HFF-Myc (cell line): ENCODE results near the gene CFAP77.

Experiments
- DNase-seq: peaks from one replicate; pipeline ENCODE4 v3.0.0-alpha.2; 2011; ENCODE audit warnings: low read depth; ENCODE audit errors: extremely low read depth
- H3K4me3 ChIP-seq: replicated peaks from 2 replicates; pipeline ENCODE4 v1.5.1; 2011; ENCODE audit warnings: low read depth, mild to moderate bottlenecking, control low read depth, low read length
- CTCF ChIP-seq: IDR thresholded peaks from 2 replicates; pipeline ENCODE4 v1.5.1; 2012; ENCODE audit warnings: mild to moderate bottlenecking, low read depth, low read length, control low read depth; ENCODE audit errors: missing control alignments

CFAP77 gene

DNA sequence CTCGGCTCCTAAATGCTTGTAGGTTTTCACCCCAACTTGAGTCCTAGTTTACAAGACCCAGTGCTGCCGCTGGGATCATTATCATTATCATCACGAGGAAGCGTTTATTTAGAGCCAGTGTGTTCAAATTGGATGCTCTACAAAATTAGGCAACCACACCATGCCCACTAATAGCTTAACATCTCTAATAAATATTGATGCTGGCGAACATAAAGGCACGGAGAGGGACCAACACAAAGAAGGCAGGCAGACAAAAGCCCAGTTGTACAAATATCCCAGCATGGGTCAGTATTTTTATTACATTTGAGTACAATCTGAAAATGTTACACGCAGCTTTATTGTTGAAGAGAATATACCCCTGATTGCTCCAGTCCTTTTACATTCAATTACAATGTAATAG lies 4.7 kb downstream of the CFAP77 start:
- H3K4me3 ChIP-seq = no peak overlapping the region
- TF ChIP-seq CTCF = no peak
- no peak for DNase-seq

GRCh38 chr9:132415181-132415580 lies 5.2 kb downstream of the CFAP77 start:
- no peak overlapping the region for H3K4me3 ChIP-seq
- TF ChIP-seq CTCF = no peak
- DNase-seq = no peak

DNA sequence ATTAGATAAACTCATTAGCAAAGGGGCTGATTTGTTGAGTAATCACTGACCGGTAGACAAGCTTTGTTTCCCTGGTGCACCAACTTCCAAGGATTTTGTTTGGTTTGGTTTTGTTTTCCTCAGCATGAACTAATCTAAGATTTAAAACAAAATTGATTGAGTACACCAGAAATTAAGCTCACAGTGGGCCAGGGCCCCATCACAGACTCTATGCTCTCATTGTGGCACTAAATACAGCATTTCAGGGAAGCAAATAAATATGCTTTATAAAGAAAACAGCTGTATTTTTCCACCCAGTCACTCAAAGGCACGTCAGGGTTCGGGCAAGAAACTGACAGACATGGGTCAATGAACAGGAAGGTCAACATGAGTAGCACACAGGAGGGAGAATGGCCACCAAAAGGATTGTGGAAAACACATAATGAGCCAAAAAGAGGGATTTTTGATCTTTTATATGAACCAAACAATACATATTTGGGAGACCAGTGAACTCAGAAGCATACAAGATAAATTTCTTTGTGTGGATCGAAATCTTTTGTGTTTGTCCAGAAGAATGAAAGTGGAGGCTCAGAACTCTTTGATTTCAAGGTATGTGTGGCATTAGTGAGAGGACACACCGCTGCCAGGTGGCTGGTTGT lies 8.8 kb downstream of the CFAP77 start:
- no peak for DNase-seq
- no peak overlapping the region for H3K4me3 ChIP-seq
- TF ChIP-seq CTCF = no peak

DNA sequence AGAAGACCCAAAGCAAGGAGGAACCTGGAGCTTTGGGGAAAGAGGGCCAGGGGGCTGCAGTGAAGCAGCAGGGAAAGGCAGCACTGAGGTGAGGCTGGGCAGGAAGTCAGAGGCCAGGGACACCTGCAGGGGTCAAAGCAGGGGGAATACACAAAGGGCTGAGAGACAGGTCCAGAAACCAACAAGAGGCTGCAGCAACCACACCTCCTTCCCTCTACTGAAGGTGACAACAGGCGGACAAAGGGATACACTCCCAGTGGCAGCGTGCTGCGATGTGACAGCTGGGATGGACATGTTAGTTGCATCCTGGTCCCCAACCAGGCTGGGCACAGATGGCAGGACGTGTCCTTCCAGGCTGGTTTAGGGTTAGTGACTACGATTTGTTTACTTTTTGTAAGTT lies 12.6 kb downstream of the CFAP77 start:
- no peak overlapping the region for H3K4me3 ChIP-seq
- TF ChIP-seq CTCF = no peak
- DNase-seq = no peak

DNA sequence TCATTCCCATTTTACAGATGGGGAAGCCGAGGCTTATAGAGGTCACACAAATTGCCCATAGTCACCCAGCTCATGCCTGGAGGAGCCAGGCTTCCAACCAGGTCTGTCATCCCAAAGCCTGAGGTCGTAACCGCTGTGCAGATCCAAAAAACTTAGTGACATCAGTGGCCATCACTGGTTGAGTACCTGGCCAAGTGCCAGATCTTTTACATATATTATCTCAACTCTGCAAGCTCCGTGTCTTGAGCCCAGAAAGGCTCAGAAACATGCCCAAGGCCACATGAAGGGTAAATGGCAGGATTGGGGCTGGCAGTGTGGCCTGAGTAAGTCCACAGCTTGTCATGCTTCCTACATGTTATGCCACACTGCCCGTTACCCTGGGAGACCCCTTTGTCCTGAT lies 13.5 kb downstream of the CFAP77 start:
- no peak overlapping the region for H3K4me3 ChIP-seq
- no peak for DNase-seq
- no peak for TF ChIP-seq CTCF

DNA sequence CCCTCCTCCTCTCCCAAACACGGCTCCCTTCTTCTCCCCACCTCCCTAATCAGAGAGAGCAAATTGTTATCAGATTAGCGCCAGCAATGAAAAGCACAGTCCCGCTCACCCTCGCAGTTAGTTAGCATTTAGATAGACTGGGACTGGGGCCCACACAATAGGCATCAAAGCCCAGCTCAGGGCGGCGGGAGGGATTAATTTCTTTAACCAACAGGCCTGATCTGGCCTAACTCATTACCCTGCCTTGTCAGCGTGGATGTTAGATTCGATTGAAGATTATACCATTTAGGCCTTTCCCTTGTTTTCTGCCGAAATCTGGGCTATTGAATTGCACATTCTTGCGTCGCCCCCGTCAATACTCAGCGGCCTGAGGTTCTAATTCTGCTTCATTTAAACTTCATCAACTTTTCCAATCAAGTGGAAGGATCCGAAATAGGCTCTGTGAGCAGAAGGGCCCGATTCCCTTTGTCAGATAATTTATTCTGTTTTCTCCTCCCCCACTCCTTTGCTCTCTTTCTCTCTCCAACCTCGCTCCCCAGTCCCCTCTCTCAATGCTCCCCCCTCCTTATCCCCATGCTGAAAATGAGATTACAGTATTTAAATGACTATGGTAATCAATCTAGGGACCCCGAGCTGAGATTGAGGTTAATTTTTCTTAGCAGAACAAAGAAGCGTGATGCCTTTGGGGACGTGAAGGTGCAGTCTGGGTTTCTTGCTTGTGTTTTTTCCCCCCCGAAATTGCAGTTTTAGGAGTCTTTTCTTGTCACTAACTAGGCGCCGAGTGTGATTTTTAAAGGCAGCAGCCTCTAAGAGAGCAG lies 15.1 kb downstream of the CFAP77 start:
- TF ChIP-seq CTCF = no peak
- DNase-seq = no peak
- H3K4me3 ChIP-seq = no peak overlapping the region
